Measurements from ENCODE around the gene RGMB. TPM values are rescaled to one million over a fixed set of nuclear protein-coding genes. Genes with fewer than 3 reads are reported as not detected.
"Not testable (repeated sequence)": the region's sequence is repeated elsewhere in the genome, so short reads cannot be mapped to it uniquely, and the experiment has no call there.

Gene RGMB
- under 1 TPM; 0.60 to 0.65 TPM for total RNA-seq

GRCh38 chr5:98773464-98774191 lies at the start of gene RGMB:
TSS of gene RGMB (plus strand) at chr5:98773663. CDS start at chr5:98774071, 408 bp downstream.
- peak; percentile 88 for DNase-seq
- Mint-ChIP-seq H3K36me3 (ENCODE audit: low read depth) (no peaks in the 10 kb centered on the region), H3K4me3 (peak within 1 kb of the TSS; percentile 80), H3K27ac (peak within 1 kb of the TSS; percentile 60), H3K4me1 (peaks cover 47% of the 10 kb centered on the region), H3K9me3 (no peaks in the 10 kb centered on the region), H3K27me3 (peaks cover 58% of the 10 kb centered on the region)
- POLR2A ChIA-PET, result interaction anchor here (2.6 kb wide), 1 partner anchor 156 kb away, joined by 11 read pairs; the partner anchor contains the start of gene CHD1
- CTCF ChIA-PET, result no interaction called here

DNA sequence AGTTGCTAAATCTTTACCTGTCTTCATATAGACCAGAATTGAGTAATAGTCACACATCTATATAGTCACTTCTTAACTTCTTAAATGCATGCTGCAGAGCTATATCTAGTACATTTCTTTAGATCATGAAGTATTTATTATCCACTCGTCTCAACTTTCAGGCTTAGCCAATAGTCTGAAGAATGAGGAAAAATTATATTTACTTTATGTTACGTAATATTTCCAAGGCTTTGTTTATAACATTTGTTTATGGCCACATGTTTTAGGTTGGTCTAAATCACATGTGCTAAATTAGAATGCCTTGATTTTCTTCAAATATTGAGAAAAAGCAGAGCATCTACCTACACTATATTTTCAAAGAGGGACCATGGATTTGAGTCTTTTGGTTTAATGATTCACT lies 47.2 kb upstream of the RGMB start:
- POLR2A ChIA-PET, result no interaction called here

GRCh38 chr5:98727686-98728085 lies 45.8 kb upstream of the RGMB start:
- Mint-ChIP-seq H3K4me3 (no peak overlapping the region), H3K36me3 (ENCODE audit: low read depth) (no peaks in the 10 kb centered on the region), H3K27ac (no peak overlapping the region), H3K27me3 (peaks cover 2% of the 10 kb centered on the region), H3K9me3 (no peaks in the 10 kb centered on the region), H3K4me1 (no peaks in the 10 kb centered on the region)
- ChIA-PET CTCF (no interaction called here), POLR2A (no interaction called here)
- DNase-seq, result no peak

More for the DNA sequence above, 47.2 kb upstream of the RGMB start:
- Mint-ChIP-seq H3K4me3 (no peak overlapping the region), H3K27me3 (no peaks in the 10 kb centered on the region), H3K36me3 (ENCODE audit: low read depth) (no peaks in the 10 kb centered on the region), H3K27ac (no peak overlapping the region), H3K9me3 (no peaks in the 10 kb centered on the region), H3K4me1 (no peaks in the 10 kb centered on the region)
- DNase-seq, result no peak
- CTCF ChIA-PET, result no interaction called here

DNA sequence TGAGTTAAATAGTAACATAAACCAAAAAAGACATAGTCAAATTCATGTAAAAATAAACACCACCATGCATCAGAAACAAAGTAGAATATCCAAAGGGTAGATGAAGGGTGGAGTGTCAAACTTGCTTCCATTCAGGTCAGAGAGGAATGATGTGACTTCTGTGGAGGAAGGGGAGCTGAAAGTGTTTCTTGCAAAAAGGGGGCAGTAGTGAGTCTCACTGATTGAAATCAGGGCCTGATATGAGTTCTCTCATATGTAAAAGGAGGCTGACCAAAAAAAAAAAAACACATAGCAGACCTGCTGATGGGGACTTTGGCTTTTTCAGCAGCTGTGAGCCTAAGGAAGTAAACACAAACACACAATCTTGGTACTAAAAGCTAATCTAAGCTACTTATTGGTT lies 38.8 kb upstream of the RGMB start:
- no peak for DNase-seq
- ChIA-PET CTCF (interaction anchor here (0.6 to 1.3 kb wide), 2 partner anchors 34 to 522 kb away, joined by 3 read pairs; no protein-coding TSS in a partner anchor), POLR2A (no interaction called here)
- Mint-ChIP-seq H3K36me3 (ENCODE audit: low read depth) (no peaks in the 10 kb centered on the region), H3K9me3 (no peaks in the 10 kb centered on the region), H3K27me3 (peaks cover 6% of the 10 kb centered on the region), H3K4me1 (no peaks in the 10 kb centered on the region), H3K4me3 (no peak overlapping the region), H3K27ac (no peak overlapping the region)

GRCh38 chr5:98735806-98736507 lies 37.5 kb upstream of the RGMB start:
- ChIA-PET CTCF (no interaction called here), POLR2A (interaction anchor here (0.6 kb wide), 1 partner anchor 41 kb away, joined by 3 read pairs; no protein-coding TSS in a partner anchor)
- no peak overlapping the region for H3K4me3 Mint-ChIP-seq
- H3K9me3 Mint-ChIP-seq, result no peaks in the 10 kb centered on the region
- H3K27ac Mint-ChIP-seq, result no peak overlapping the region
- no peaks in the 10 kb centered on the region for H3K36me3 Mint-ChIP-seq (ENCODE audit: low read depth)
- H3K4me1 Mint-ChIP-seq, result no peaks in the 10 kb centered on the region
- DNase-seq, result no peak
- peaks cover 6% of the 10 kb centered on the region for H3K27me3 Mint-ChIP-seq

DNA sequence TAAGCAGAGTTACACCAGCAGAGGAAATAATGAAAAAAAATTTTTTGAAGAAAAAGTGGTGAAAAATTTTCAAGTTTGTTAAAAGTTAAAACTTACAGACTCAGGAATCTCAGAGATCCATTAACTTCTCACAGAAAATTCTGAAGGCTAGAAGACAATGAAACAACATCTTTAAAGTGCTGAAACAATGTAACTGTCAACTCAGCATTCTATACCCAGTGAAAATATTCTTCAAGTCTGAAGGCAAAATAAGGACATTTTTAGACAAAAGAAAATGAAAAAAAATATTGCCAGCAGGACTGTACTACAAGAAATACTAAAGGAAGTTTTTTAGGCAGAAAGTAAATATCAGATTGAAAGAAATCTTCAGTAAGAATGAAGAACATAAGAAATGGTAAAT lies 36.7 kb upstream of the RGMB start:
- ChIA-PET POLR2A (no interaction called here), CTCF (no interaction called here)
- H3K4me3 Mint-ChIP-seq, result no peak overlapping the region
- no peaks in the 10 kb centered on the region for H3K4me1 Mint-ChIP-seq
- H3K36me3 Mint-ChIP-seq (ENCODE audit: low read depth), result no peaks in the 10 kb centered on the region
- peaks cover 6% of the 10 kb centered on the region for H3K27me3 Mint-ChIP-seq
- no peak overlapping the region for H3K27ac Mint-ChIP-seq
- DNase-seq, result no peak
- H3K9me3 Mint-ChIP-seq, result no peaks in the 10 kb centered on the region

GRCh38 chr5:98737441-98737840 lies 36.0 kb upstream of the RGMB start:
- DNase-seq; H3K4me3 Mint-ChIP-seq; POLR2A ChIA-PET; H3K27me3 Mint-ChIP-seq; CTCF ChIA-PET; H3K9me3 Mint-ChIP-seq; H3K27ac Mint-ChIP-seq; H3K4me1 Mint-ChIP-seq; H3K36me3 Mint-ChIP-seq (ENCODE audit: low read depth): not testable (repeated sequence)

DNA sequence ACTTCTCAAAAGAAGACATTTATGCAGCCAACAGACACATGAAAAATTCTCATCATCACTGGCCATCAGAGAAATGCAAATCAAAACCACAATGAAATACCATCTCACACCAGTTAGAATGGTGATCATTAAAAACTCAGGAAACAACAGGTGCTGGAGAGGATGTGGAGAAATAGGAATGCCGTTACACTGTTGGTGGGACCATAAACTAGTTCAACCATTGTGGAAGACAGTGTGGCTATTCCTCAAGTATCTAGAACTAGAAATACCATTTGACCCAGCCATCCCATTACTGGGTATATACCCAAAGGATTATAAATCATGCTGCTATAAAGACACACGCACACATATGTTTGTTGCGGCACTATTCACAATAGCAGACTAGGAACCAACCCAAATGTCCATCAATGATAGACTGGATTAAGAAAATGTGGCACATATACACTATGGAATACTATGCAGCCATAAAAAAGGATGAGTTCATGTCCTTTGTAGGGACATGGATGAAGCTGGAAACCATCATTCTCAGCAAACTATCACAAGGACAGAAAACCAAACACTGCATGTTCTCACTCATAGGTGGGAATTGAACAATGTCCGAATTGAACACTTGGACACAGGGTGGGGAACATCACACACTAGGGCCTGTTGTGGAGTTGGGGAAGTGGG lies 34.8 kb upstream of the RGMB start:
- H3K27ac Mint-ChIP-seq; H3K9me3 Mint-ChIP-seq; DNase-seq; H3K4me1 Mint-ChIP-seq; H3K36me3 Mint-ChIP-seq (ENCODE audit: low read depth); H3K27me3 Mint-ChIP-seq; POLR2A ChIA-PET; CTCF ChIA-PET; H3K4me3 Mint-ChIP-seq: not testable (repeated sequence)

- Mint-ChIP-seq H3K4me1 (no peaks in the 10 kb centered on the region), H3K9me3 (no peaks in the 10 kb centered on the region), H3K27ac (no peak overlapping the region), H3K27me3 (peaks cover 19% of the 10 kb centered on the region), H3K36me3 (ENCODE audit: low read depth) (no peaks in the 10 kb centered on the region), H3K4me3 (no peak overlapping the region)
- POLR2A ChIA-PET, result no interaction called here
- CTCF ChIA-PET, result interaction anchor here (1.2 to 2.8 kb wide), 2 partner anchors 27 to 36 kb away, joined by 3 to 16 read pairs; no protein-coding TSS in a partner anchor
- DNase-seq, result no peak
Measured at GRCh38 chr5:98741926-98742325, 31.5 kb upstream of the RGMB start.

DNA sequence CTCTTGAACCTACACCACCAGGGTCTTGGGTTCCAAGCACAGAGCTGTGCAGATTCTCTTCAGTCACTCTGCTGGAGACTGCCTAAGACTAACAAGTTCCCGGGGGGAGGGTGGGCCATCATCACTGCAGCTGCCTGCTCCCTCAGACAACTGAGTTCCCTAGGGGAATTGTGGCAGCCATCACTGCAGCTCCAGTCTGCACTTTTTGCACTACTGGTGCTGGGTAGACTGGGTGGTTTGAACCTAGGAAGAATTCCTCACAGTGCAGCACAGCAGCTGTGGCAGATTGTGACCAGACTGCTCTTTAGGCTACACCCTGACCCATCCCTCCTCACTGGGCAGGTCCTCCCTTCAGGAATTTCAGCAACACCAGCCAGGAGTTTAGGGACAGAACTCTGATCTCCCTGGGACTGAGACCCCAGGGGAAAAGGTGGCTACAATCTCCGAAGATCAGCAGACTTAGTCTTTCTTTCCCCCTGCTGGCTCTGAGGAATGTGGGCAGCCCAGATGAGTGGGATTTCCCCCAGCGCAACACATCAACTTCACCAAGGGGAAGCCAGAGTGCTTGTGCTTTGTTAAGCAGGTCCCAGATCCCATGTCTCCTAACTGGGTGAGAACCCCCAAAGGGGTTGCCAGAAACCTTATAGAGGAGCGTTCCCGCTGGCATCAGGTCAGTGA lies 30.9 kb upstream of the RGMB start:
- no peak for DNase-seq
- H3K4me3 Mint-ChIP-seq, result no peak overlapping the region
- no peaks in the 10 kb centered on the region for H3K9me3 Mint-ChIP-seq
- H3K27ac Mint-ChIP-seq, result no peak overlapping the region
- H3K4me1 Mint-ChIP-seq, result no peaks in the 10 kb centered on the region
- H3K36me3 Mint-ChIP-seq (ENCODE audit: low read depth), result no peaks in the 10 kb centered on the region
- H3K27me3 Mint-ChIP-seq, result peaks cover 19% of the 10 kb centered on the region
- ChIA-PET POLR2A (no interaction called here), CTCF (interaction anchor here (1.2 to 2.8 kb wide), 2 partner anchors 26 to 35 kb away, joined by 3 to 16 read pairs; no protein-coding TSS in a partner anchor)

DNA sequence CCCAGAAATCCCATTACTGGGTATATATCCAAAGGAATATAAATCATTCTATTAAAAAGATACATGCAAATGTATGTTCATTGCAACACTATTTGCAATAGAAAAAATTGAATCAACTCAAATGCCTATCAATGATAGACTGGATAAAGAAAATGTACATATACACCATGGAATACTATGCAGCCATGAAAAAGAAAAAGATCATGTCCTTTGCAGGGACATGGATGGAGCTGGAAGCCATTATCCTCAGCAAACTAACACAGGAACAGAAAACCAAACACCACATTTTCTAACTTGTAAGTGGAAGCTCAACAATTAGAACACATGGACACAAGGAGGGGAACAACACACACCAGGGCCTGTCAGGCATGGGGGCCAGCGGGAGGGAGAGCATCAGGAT lies 25.2 kb upstream of the RGMB start:
- H3K27ac Mint-ChIP-seq; H3K4me1 Mint-ChIP-seq; DNase-seq; H3K36me3 Mint-ChIP-seq (ENCODE audit: low read depth); H3K9me3 Mint-ChIP-seq; H3K4me3 Mint-ChIP-seq; POLR2A ChIA-PET: not testable (repeated sequence)
- H3K27me3 Mint-ChIP-seq, result peaks cover 19% of the 10 kb centered on the region
- CTCF ChIA-PET, result interaction anchor here (1.0 kb wide), 1 partner anchor 21 kb away, joined by 5 read pairs; no protein-coding TSS in a partner anchor

- Mint-ChIP-seq H3K9me3 (no peaks in the 10 kb centered on the region), H3K36me3 (ENCODE audit: low read depth) (no peaks in the 10 kb centered on the region), H3K4me3 (no peak overlapping the region), H3K4me1 (no peaks in the 10 kb centered on the region), H3K27ac (no peak overlapping the region), H3K27me3 (peaks cover 19% of the 10 kb centered on the region)
- POLR2A ChIA-PET, result no interaction called here
- CTCF ChIA-PET, result interaction anchor here (1.0 to 1.9 kb wide), 2 partner anchors 20 kb away, joined by 5 to 6 read pairs; no protein-coding TSS in a partner anchor
- DNase-seq, result no peak
Measured at GRCh38 chr5:98749046-98749445, 24.4 kb upstream of the RGMB start.

DNA sequence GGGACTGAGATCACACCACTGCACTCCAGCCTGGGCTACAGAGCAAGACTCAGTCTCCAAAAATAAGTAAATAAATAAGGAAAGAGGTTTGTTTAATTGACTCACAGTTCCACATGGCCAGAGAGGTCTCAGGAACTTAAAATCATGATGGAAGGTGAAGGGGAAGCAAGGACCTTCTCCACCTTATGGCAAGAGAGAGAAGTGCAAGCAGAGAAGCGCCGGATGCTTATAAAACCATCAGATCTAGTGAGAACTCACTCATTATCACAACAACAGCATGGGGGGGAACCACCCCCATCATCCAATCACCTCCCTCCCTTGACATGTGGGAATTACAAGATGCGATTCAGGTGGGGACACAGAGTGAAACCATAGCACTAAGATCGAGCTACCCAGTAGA lies 22.8 kb upstream of the RGMB start:
- DNase-seq, result no peak
- ChIA-PET POLR2A (no interaction called here), CTCF (interaction anchor here (0.9 to 1.9 kb wide), 2 partner anchors 18 to 45 kb away, joined by 3 to 6 read pairs; no protein-coding TSS in a partner anchor)
- Mint-ChIP-seq H3K27ac (no peak overlapping the region), H3K36me3 (ENCODE audit: low read depth) (no peaks in the 10 kb centered on the region), H3K9me3 (no peaks in the 10 kb centered on the region), H3K27me3 (peaks cover 13% of the 10 kb centered on the region), H3K4me3 (no peak overlapping the region), H3K4me1 (no peaks in the 10 kb centered on the region)

Data from activated CD4-positive, alpha-beta memory T cell treated with anti-CD3 and anti-CD28 coated beads, Interleukin-2, amount 10 ng/mL, durations not matched to agents 7 days and 5 days (primary cell).